Measurements from ENCODE around the gene DIP2B. TPM values are rescaled to one million over a fixed set of nuclear protein-coding genes. Genes with fewer than 3 reads are reported as not detected.

Gene DIP2B
- total RNA-seq, 1 experiment from 2014 or later = 20.0 TPM

- Histone ChIP-seq H3K4ac (ENCODE audit: low read depth, low read length) (no peak overlapping the region), H2BK5ac (ENCODE audit: insufficient read length, low read length) (no peak overlapping the region), H2AFZ (ENCODE audit: low read length) (no peak overlapping the region), H3K9me3 (ENCODE audit: control insufficient read depth, low read depth, low read length) (no peaks in the 10 kb centered on the region), H3K79me2 (ENCODE audit: insufficient read depth, low read length) (no peaks in the 10 kb centered on the region; the same call in 1 of the 2 replicates), H2BK20ac (ENCODE audit: low read depth, low read length, poor library complexity, severe bottlenecking) (no peak overlapping the region), H3K23me2 (ENCODE audit: insufficient read length, low read depth, low read length, poor library complexity, severe bottlenecking) (no peaks in the 10 kb centered on the region), H4K20me1 (ENCODE audit: control insufficient read depth, insufficient read depth, insufficient read length) (no peaks in the 10 kb centered on the region), H3K4me2 (ENCODE audit: insufficient read depth, insufficient read length, low read length) (no peak overlapping the region), H3K79me1 (ENCODE audit: insufficient read depth, low read depth, low read length, poor library complexity, severe bottlenecking) (no peaks in the 10 kb centered on the region), H3K23ac (ENCODE audit: insufficient read length, low read depth, low read length) (no peak overlapping the region), H2BK120ac (ENCODE audit: low read depth, low read length, poor library complexity, severe bottlenecking) (no peak overlapping the region), H4K8ac (replicated peaks; ENCODE audit: insufficient read length, low read depth, low read length) (no peak overlapping the region), H3K14ac (ENCODE audit: insufficient read depth, low read length) (no peak overlapping the region), H3T11ph (ENCODE audit: low read length) (no peak overlapping the region), H3K18ac (ENCODE audit: insufficient read length, low read depth, low read length) (no peak overlapping the region), H2AK5ac (ENCODE audit: insufficient read length, low read length) (no peak overlapping the region), H3K27me3 (ENCODE audit: insufficient read depth, low read length) (no peaks in the 10 kb centered on the region), H2BK12ac (ENCODE audit: insufficient read length, low read depth, low read length) (no peak overlapping the region), H4K5ac (ENCODE audit: insufficient read length, low read depth, low read length) (no peak overlapping the region), H3K56ac (ENCODE audit: insufficient read length, low read depth, low read length) (no peak overlapping the region), H2BK15ac (ENCODE audit: low read depth, low read length) (no peak overlapping the region), H4K91ac (ENCODE audit: insufficient read length, low read depth, low read length) (no peak overlapping the region), H3K9ac (ENCODE audit: extremely low read depth, insufficient read length, low read length) (no peak overlapping the region), H3K4me1 (ENCODE audit: insufficient read depth, low read length) (peaks cover 8% of the 10 kb centered on the region; the same call in 1 of the 2 replicates), H3K27ac (ENCODE audit: insufficient read length, low read depth, low read length) (no peak overlapping the region)
- H3K36me3 Mint-ChIP-seq (ENCODE audit: insufficient read depth in 1 of 3, low read depth in 3 of 3) = peaks cover 0 to 2% (median 0%) of the 10 kb centered on the region in 3 experiments; a peak in 1 of 7 replicates
- H3K27ac Mint-ChIP-seq = no peak overlapping the region
- H3K4me3 Mint-ChIP-seq = no peak overlapping the region
- no peaks in the 10 kb centered on the region; a peak in 1 of 5 replicates for H3K9me3 Mint-ChIP-seq
- no CpG with 5 or more reads among the region's 7 CpGs for WGBS (ENCODE audit: extremely low coverage, insufficient read length, low lambda C conversion rate)
- TF ChIP-seq CTCF (conservative IDR thresholded peaks at IDR 0.05) = no peak
- no peak for DNase-seq
- peaks cover 43 to 55% of the 10 kb centered on the region in 2 experiments for H3K4me1 Mint-ChIP-seq
- H3K27me3 Mint-ChIP-seq (ENCODE audit: low read depth) = no peaks in the 10 kb centered on the region
Measured at GRCh38 chr12:50571786-50572185, 67.0 kb downstream of the DIP2B start.

Measured in H9 (cell line).